COR-L47 (cell line): ENCODE measurements around the gene PRPF6.
A peak's percentile ranks its signal among the peaks of the same experiment; 100 is the strongest.

Experiments
- DNase-seq: peaks from one replicate; lab custom pipeline; 2025; lab: John Stamatoyannopoulos, UW

The PRPF6 gene

DNA sequence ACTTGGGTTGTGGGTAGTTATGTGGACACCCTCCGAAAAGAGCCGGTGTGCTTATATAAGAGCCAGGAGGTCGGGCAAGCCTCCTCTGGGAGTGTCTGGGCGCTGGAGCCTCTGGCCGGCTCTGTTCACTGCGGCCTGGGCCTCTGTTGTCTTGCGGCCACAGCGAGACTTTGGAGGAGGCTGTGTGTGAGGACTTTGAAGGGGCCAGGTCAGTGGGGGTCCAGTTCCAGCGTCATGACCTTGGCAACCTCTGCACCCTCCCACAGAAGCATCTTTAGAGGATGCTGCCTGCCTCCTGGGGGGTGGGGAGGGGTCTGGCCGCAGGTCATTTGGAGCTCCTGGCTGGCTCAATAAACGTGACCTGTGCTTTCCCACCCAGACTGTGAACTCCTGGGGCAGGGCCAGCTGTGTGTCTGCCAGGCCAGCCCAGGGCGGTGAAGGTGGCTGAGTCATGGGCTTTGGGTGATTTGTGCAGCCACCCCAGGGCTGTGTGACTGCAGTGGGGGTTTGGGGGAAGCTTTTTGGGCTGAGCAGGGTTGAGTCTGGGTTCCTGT lies 83.3 kb downstream of the PRPF6 start:
- DNase-seq, result no peak

DNA sequence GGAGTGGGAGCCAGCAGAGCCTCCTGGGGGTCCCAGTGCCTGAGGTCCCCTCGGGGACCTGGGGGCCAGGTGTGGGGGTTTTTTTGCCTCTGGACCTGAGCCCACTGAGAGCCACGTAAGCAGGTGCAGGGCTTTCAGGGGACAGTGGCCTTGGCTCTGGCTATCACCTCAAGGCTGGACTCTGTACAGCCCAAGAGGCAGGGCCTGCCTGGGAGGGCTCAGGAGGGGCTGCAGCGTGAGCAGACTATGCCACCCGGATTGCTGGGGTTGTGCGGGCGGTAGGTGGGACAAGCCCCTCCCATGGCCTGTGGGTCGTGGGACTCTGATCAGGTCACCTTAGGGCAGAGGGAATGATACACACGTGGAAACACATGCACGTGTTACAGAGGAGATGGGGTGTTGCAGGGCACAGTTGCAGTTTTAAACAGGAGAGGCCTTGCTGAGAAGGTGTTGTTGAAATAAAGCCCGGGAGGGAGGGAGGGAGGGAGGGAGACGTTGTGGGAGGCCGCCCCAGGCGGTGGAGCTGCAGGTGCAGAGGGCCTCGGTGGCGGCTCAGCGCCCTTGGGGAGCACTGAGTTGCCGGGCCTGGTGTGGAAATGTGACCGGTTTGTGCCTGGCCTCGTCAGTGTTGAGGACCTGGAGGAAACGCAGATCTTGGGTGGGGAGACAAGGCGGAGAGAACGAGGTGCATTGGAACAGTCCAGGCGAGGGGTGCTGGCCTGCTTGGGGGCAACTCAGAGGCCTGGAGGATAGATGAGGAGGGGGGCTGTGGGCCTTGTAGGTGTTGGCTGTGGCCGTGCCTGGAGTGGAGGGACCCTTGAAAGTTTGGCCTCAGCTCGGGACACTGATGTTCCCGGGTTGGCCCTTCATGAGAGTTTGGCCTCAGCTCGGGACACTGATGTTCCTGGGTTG lies 84.4 kb downstream of the PRPF6 start:
- no peak for DNase-seq

DNA sequence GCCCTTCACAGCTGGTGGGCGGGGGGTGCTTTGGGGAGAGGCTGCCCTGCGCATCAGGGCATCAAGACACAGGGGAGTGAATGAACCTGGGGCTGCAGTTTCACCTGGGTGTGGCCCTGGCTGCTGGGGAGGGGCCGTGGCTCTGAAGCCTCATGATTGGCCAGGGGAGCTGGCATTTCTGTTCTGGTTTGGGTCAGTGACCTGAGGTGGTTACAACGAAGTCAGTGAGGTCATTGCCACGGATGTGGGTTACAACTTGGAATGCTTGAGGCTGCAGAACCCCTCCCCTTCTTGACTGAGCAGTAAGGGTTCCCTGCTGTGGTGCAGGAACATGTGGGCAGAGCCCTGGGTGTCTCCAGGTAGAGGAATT lies 85.0 kb downstream of the PRPF6 start:
- no peak for DNase-seq

DNA sequence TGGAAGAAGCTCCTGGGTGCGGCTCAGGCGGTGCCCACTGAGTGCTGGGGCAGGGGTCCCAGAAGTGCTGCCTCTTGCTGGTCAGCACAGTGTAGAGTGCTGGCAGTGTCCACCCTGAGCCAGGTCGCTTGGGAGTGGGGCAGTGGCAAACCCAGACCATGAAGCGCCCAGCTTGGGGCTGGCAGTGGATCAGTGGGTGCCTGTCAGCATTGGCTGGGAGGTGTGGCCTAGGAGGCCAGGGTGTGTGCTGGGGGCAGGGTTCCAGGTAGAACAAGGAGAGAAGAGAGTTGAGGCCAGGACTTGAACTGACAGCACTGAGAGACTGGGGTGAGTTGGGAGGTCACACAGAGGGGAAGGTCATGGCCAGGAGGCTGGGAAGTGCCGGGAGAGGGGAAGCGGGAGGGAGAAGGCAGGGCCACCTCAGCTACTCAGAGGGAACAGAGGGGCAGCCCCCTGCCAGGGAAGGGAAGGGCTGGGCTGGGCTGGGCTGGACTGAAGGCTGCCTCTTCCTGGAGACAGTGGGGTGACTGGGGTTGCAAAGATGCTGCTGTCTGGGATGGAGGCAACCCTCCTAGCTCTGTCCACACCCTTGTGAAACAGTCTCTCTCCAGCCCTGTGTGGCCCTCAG lies 86.2 kb downstream of the PRPF6 start:
- no peak for DNase-seq

DNA sequence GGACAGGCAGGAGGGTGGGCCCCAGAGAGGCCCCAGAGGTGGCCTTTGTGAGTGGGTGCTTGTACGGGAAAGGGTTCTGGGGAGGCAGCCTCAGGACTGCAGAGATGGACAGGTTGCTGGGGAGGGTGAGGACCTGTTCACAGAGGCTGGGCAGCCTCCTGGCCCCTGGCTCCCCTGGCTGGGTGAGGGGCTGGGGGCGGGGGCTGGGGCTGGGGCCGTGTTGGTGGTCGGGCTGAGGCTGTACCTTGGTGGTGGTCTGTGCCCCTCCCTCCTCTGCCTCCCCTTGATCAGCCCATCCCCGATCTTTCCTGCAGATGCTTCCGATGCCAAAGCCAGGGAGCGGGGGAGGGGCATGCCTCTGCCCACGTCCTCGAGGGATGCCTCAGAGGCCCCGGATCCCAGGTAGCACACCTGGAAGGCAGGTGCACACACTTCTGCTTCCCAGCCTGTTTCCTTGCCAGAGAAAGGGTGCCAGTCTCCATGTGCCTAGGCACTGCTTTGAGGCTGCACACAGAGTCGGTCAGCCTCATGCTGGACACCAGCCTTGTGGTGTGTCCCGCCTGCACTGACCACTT lies 86.9 kb downstream of the PRPF6 start:
- no peak for DNase-seq

DNA sequence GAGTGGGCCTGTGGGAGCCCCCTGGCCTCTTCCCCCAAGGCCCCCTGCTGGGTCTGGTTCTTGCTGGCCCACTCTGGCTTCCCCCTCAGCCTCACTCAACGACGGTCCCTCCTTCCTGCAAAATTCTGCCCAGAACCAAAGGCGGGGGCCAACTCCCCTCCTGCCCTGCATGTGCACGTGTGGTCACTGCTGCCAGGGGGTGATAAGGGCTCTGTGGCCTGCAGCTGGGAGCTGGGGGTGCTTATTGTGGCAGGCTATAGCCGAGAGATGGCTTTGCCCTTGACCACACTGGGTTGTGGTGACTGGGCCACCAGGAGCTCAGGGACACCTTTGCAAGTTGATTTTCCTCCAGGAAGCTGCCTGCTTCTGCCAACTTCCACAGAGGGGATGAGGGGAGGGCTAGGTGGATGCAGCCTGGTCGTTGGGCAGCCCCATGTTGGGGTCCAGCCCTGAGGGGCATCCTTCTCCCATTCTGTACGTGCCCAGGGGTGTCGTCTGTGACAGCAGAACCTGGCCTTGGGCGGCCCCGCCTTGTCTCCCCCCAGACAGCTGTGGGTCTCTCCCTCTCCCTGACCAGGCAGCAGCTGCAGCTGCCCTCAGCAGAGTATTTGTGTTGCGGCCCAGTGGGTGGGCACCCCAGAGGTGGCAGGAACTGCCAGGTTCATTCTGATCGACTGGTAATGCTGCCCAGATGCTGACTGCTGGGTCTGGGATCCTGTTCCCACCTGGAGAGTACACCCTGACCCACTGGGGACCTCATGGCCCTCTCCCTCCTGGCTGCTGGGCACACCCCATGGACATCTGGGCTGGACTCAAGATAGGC lies 87.7 kb downstream of the PRPF6 start:
- peak; percentile 33 for DNase-seq

DNA sequence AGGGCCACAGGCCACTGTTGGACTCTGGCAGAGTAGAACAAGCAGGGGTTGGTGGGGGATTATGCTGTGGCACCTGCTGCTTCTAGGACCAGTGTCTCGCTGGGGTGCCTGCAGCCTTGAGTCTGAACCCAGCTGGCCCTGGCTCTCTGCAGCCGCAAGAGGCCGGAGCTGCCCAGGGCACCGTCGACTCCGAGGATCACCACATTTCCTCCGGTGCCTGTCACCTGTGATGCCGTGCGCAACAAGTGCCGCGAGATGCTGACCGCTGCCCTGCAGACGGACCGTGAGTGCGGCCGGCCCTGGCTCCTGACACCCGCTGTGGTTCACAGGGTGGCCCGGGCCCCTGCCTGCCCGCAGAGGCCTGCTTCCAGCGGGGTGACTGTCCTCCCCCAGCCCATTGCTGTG lies 88.3 kb downstream of the PRPF6 start:
- no peak for DNase-seq

DNA sequence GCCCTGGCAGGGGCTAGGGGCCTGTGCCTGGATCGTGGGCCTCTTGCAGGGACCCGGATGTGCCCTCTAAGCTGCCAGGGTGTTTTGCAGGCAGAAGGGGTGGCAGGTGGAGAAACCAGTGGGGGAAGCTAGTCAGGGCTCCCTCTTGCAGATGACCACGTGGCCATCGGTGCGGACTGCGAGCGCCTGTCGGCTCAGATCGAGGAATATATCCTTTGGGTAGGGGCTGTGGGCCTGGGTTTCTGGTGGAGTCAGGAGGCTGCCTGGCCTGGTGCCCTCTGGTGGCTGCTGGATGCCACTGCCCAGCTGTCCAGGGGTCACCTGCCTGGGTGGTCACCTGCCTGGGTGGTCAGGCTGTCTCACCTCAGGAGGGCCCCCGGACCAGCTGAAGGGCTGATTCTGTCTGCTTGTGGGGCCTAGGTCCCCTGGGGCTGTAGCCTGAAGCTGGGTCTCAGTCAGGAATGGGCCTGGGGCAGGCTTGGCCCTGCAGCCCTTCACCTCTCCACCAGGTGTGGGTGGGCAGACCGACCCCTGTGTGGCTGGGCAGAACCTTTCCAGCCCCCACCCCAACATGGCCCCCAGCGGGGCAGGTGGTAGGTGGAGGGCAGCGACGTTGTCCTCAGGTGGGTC lies 88.8 kb downstream of the PRPF6 start:
- no peak for DNase-seq

DNA sequence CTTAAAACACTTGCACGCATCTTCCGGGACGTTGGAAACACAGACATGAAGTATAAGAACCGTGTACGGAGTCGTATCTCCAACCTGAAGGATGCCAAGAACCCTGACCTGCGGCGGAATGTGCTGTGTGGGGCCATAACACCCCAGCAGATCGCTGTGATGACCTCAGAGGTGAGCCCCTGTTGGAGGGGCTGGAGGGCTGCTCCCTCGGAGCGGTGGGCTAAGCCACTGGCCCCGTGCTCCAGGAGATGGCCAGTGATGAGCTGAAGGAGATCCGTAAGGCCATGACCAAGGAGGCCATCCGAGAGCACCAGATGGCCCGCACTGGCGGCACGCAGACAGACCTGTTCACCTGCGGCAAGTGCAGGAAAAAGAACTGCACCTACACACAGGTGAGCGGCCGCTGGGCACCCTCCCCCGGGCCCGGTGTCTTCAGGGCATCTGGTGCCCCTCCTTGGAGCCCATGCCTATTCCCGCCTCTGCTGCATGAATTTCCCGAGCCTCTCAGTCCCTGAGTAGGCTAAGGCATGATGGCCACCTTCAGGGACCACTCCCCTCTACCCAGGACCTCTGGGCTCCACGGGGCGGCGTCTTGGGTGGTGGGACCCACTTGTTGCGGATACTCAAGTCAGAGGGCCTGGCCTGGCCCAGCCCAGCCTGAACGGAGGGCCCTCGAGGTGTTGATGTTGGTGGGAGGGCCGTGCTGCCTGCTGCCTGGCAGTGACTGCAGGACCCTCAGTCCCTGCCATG lies 89.5 kb downstream of the PRPF6 start:
- no peak for DNase-seq

DNA sequence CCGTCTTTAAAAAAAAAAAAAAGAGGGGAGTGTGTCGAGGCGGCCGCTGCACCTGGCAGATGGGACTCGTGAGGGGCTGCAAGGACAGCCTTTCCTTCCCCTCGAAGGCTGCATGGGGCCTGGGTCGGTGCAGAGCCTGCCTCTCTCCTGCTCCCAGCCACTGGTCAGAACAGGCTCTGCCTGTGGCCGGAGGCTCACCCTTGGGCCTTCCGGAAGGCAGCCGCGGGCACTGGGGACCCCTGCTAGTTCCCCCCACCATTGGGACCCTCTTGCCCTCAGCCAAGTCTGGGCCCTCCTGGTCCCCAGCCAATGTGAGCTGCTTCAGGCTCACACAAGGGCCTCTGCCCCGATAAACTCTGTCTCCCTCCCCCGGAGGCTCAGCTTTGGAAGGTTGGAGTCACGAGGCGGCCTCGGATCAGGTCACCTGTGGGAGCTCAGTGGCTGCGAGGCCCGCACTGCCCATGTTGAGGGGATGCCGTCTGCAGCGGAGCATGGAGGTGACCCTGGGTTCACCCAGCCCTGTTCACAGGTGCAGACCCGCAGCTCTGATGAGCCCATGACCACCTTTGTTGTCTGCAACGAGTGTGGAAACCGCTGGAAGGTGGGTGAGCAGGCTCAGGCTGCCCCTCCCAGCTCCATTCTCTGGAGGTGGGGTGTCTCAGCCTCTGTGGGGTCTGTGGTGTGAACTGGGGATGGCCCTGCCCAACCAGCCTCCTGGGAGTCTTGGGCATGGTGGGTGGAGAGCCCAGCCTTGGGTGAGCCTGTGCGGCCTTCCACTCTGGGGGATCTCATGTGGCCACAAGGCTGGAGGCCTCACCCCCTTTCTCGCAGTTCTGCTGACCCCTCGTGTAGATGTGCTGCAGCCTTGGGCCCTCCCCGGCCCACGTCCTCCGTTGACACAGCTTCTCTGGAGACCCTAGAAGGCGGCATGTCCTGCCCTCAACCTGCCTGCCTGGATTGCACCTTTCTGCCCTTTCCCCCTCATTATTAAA lies 90.7 kb downstream of the PRPF6 start:
- no peak for DNase-seq

DNA sequence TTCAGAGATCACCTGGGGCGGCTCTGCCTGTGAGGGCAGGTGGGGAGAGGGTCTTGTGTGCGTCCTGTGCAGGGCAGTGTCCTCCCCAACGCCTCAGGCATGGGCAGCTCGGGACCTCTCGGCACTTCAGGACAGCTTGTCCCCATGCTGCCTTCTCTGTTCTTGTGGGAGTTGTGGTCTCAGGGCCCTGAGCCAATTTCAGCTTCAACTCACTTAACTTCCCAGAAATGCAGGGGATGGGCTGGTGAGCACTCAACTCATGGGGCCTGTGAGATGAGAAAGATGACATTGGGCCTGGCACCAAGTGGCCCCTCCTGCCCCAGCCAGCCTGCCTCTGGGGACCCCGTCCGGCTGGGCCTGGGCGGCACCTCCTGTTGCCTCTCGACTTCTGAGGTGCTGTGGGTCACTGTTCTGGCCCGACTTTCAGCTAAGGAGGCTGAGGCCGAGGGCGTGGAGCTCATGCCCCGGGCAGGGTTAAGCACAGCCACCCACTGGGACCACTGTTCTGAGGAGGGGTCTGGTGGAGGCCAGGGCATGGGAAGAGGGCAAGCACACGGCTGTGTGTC lies 91.6 kb downstream of the PRPF6 start:
- DNase-seq, result no peak

DNA sequence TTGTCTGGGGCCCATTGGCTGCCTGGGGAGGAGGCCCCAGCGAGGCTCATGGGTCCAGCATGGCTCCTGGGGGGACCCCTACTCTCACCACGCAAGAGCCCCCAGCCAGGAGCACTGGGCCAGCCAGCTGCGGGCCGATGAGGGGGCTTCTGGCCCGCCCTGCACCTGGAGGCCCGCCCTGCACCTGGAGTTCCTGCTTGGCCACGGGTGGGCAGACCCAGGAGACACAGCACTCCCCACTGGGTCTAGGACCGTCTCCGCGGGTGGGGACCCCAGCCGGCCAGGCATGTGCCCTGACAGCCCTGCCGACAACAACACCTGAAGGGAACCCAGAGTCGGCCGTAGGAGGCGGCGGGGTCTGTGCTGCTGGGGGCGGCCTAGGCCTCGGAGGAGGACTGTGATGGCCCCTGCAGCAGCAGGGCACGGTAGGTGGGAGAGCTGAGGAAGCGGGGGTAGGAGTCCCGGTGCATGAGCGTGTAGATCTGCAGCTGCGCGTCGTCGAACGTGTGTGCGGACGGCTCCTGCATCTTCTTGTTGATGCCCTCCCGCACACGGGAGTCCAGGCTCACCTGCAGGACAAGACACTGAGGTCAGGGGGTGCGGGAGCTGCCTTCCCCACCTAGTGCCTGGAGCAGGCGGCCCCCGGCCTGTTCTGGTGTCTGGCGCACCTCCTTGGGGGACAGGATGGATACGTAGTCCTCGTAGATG lies 92.7 kb downstream of the PRPF6 start:
- no peak for DNase-seq

DNA sequence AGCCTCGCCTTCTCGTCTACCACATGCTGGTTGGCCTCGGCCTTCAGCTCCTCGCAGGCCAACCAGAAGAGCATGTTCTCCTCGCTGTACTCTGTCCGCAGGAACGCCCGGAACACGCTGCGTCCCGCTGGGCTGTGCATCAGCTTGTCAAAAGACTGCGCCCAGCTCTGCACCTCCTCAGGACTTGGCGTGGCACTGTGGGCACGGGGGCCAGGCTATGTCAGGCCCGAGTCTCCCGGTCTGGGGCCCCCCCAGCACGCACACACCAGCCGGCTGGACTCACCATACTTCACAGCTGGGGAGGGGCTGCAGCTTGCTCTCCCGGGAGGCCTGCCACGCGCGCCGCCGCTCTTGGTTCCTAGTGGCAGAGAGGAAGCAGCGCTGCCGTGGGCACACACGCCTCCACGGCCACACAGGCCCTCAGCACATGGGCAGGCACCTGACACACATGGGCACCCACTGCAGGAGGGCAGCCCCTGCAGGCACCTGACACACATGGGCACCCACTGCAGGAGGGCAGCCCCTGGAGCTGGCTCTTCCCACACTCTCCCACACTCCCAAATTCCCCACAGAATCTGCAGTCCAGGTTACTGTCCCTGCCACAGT lies 93.4 kb downstream of the PRPF6 start:
- DNase-seq, result no peak

DNA sequence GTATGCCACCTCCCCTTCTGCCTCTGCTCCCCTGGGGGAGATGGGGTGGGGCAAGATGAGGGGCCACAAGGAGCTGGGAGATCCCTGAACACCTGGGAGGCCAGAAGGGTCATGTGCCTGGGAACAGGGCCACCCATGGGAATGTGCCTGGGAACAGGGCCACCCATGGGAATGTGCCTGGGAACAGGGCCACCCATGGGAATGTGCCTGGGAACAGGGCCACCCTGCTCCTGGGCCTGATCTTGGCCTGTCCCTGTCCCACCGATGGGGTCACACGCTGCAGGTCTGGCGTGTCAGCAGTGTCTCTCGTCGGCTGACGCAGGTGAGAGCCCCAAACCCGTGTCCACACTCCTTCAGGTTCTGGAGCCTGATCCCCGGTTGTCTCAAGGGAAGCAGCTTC lies 94.0 kb downstream of the PRPF6 start:
- DNase-seq, result no peak

DNA sequence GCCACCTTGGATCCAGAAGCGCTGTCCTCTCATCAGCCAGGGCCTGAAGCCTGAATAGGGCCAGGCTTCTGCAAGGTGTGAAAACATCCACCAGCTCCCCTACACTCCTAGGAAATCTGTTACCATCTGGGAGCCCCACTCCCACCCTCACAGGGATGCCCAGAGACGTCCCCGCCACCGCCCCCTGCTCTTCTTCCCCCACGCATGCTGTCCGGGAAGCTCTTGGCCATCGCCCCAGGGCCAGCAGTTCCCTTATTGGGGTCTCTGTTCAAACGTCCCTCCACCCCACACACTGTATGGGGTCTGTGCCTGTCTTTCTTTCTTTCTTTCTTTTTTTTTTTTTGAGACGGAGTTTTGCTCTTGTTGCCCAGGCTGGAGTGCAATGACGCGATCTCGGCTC lies 94.6 kb downstream of the PRPF6 start:
- DNase-seq, result no peak

DNA sequence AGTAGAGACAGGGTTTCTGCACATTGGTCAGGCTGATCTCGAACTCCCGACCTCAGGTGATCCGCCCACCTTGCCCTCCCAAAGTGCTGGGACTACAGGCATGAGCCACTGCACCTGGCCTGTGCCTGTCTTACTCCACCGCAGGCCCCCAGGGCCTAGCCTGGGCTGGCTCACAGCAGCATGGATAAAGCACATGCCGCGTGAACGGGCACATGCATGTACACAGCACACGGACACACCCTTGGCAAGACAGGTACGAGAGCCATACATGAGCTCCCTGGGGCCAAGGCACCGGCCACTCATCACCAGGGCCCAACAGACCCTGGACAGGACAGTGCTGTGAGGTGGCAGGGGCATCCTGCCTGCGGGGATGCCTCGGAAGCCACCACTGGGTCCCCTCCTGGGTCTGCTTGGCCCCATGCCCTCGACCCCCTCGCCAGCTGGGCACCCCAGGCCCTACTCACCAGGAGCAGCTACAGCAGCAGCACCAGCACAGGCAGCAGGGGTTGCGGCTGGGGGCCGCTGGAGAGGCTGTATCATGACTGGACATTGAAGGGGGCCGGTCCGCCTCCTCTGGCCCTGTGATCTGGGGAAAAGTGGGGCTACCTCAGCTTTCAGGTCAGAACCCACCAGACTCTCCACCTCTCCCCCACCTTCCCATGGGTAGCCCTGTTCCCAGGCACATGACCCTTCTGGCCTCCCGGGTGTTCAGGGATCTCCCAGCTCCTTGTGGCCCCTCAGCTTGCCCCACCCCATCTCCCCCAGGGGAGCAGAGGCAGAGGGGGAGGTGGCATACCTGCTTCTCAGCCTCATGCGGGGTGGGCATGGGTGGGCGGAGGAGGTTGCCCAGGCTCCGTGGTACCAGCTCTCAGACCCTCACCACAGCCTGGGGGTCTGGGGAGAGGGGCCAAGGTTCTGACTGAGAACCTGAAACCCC lies 95.4 kb downstream of the PRPF6 start:
- no peak for DNase-seq

DNA sequence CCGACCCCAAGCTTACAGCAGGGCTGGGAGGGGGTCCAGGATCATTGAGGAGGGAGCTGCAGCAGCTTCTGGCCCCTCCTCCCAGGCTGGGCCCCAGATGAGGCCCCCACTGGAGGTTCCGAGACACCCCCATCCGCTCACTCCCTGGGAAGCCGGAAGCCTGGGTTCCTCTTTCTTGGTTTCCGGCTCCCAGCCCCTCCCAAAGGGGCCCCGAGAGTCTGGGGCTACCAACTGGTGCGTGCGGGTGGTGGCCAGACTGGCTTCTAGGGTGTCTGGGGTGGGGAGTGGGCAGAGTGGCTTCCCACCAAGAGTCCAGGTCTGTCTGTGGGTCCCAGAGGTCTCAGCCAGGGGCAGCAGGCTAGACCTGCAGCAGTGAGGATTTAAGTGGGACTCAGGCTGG lies 96.2 kb downstream of the PRPF6 start:
- DNase-seq, result no peak
